Measurements from ENCODE around the gene ANGPTL4. TPM values are rescaled to one million over a fixed set of nuclear protein-coding genes. Genes with fewer than 3 reads are reported as not detected.

Gene ANGPTL4
- total and polyA plus RNA-seq, 9 of the 15 experiments (the other 6 are each of a cell fraction or from before 2014, with no cell fraction given), result 0.05 to 0.77 (median 0.22) TPM; not detected in 4

DNA sequence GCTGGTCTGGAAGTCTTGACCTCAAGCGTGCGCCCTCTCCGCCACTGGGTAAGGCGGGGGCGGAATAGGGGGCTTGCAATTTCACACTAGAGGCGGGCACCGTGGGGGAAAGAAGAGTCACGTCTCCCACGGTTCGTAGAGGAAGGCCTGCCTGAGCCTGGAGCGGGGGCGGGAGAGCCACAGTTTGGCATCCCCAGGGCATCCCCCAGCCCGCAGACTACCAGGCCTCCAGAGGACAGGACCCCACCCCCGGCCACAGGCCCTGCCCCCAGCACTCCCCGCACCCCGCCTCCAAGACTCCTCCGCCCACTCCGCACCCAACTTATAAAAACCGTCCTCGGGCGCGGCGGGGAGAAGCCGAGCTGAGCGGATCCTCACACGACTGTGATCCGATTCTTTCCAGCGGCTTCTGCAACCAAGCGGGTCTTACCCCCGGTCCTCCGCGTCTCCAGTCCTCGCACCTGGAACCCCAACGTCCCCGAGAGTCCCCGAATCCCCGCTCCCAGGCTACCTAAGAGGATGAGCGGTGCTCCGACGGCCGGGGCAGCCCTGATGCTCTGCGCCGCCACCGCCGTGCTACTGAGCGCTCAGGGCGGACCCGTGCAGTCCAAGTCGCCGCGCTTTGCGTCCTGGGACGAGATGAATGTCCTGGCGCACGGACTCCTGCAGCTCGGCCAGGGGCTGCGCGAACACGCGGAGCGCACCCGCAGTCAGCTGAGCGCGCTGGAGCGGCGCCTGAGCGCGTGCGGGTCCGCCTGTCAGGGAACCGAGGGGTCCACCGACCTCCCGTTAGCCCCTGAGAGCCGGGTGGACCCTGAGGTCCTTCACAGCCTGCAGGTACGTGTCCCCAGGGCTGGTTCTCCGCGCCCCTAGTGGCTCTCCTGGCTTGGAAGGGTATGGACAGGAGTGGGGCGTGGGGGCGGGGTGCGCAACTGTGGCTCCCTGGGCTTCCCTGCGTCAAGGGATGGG, at the start of gene ANGPTL4 (continued):
- TF ChIP-seq, protein P1, sequence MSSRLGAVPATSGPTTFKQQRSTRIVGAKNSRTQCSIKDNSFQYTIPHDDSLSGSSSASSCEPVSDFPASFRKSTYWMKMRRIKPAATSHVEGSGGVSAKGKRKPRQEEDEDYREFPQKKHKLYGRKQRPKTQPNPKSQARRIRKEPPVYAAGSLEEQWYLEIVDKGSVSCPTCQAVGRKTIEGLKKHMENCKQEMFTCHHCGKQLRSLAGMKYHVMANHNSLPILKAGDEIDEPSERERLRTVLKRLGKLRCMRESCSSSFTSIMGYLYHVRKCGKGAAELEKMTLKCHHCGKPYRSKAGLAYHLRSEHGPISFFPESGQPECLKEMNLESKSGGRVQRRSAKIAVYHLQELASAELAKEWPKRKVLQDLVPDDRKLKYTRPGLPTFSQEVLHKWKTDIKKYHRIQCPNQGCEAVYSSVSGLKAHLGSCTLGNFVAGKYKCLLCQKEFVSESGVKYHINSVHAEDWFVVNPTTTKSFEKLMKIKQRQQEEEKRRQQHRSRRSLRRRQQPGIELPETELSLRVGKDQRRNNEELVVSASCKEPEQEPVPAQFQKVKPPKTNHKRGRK (tag; IDR thresholded peaks at IDR 0.05), result no peak
- TF ChIP-seq MTA3 (IDR thresholded peaks at IDR 0.05; ENCODE audit: borderline replicate concordance), result peak; percentile 48; the same call in 1 of the 2 replicates
- no peak for TF ChIP-seq ZNF79 (CRISPR knock-in tag; IDR thresholded peaks at IDR 0.05; ENCODE audit: low read depth)
- TF ChIP-seq, protein P2, sequence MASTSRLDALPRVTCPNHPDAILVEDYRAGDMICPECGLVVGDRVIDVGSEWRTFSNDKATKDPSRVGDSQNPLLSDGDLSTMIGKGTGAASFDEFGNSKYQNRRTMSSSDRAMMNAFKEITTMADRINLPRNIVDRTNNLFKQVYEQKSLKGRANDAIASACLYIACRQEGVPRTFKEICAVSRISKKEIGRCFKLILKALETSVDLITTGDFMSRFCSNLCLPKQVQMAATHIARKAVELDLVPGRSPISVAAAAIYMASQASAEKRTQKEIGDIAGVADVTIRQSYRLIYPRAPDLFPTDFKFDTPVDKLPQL (IDR thresholded peaks at IDR 0.05; ENCODE audit: extremely low read depth, insufficient read length), result no peak
- no peak for TF ChIP-seq PHB (CRISPR knock-in tag; IDR thresholded peaks at IDR 0.05)
- TF ChIP-seq MTF1 (CRISPR knock-in tag; IDR thresholded peaks at IDR 0.05; ENCODE audit: borderline replicate concordance), result no peak
- TF ChIP-seq CTBP1 (IDR thresholded peaks at IDR 0.05; ENCODE audit: borderline replicate concordance), result peak; percentile 52; the same call in 1 of the 2 replicates
- TF ChIP-seq, protein P3, sequence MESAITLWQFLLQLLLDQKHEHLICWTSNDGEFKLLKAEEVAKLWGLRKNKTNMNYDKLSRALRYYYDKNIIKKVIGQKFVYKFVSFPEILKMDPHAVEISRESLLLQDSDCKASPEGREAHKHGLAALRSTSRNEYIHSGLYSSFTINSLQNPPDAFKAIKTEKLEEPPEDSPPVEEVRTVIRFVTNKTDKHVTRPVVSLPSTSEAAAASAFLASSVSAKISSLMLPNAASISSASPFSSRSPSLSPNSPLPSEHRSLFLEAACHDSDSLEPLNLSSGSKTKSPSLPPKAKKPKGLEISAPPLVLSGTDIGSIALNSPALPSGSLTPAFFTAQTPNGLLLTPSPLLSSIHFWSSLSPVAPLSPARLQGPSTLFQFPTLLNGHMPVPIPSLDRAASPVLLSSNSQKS (CRISPR knock-in tag; IDR thresholded peaks at IDR 0.05), result no peak
- TF ChIP-seq TEAD4 (IDR thresholded peaks at IDR 0.05; ENCODE audit: low read length), result no peak
- no peak for TF ChIP-seq TEAD4 (CRISPR knock-in tag; IDR thresholded peaks at IDR 0.05; ENCODE audit: borderline replicate concordance)
- TF ChIP-seq, protein P4, sequence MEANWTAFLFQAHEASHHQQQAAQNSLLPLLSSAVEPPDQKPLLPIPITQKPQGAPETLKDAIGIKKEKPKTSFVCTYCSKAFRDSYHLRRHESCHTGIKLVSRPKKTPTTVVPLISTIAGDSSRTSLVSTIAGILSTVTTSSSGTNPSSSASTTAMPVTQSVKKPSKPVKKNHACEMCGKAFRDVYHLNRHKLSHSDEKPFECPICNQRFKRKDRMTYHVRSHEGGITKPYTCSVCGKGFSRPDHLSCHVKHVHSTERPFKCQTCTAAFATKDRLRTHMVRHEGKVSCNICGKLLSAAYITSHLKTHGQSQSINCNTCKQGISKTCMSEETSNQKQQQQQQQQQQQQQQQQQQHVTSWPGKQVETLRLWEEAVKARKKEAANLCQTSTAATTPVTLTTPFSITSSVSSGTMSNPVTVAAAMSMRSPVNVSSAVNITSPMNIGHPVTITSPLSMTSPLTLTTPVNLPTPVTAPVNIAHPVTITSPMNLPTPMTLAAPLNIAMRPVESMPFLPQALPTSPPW (CRISPR knock-in tag; IDR thresholded peaks at IDR 0.05), result peak; percentile 27; the same call in 1 of the 2 replicates
- TF ChIP-seq CBFB (CRISPR knock-in tag; IDR thresholded peaks at IDR 0.05), result no peak
- TF ChIP-seq, protein P5, sequence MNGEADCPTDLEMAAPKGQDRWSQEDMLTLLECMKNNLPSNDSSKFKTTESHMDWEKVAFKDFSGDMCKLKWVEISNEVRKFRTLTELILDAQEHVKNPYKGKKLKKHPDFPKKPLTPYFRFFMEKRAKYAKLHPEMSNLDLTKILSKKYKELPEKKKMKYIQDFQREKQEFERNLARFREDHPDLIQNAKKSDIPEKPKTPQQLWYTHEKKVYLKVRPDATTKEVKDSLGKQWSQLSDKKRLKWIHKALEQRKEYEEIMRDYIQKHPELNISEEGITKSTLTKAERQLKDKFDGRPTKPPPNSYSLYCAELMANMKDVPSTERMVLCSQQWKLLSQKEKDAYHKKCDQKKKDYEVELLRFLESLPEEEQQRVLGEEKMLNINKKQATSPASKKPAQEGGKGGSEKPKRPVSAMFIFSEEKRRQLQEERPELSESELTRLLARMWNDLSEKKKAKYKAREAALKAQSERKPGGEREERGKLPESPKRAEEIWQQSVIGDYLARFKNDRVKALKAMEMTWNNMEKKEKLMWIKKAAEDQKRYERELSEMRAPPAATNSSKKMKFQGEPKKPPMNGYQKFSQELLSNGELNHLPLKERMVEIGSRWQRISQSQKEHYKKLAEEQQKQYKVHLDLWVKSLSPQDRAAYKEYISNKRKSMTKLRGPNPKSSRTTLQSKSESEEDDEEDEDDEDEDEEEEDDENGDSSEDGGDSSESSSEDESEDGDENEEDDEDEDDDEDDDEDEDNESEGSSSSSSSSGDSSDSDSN (IDR thresholded peaks at IDR 0.05; ENCODE audit: borderline replicate concordance in 1 of 2, low read depth in 2 of 2, low read length in 2 of 2), result 0 out of 4 replicates have a peak, but pooled peaks of 1 of the 2 experiments have one; percentile 52
- TF ChIP-seq SIN3A (IDR thresholded peaks at IDR 0.05; ENCODE audit: borderline replicate concordance in 2 of 2, control insufficient read depth in 1 of 2, low read depth in 2 of 2, low read length in 2 of 2), result no peak
- TF ChIP-seq, protein P6, sequence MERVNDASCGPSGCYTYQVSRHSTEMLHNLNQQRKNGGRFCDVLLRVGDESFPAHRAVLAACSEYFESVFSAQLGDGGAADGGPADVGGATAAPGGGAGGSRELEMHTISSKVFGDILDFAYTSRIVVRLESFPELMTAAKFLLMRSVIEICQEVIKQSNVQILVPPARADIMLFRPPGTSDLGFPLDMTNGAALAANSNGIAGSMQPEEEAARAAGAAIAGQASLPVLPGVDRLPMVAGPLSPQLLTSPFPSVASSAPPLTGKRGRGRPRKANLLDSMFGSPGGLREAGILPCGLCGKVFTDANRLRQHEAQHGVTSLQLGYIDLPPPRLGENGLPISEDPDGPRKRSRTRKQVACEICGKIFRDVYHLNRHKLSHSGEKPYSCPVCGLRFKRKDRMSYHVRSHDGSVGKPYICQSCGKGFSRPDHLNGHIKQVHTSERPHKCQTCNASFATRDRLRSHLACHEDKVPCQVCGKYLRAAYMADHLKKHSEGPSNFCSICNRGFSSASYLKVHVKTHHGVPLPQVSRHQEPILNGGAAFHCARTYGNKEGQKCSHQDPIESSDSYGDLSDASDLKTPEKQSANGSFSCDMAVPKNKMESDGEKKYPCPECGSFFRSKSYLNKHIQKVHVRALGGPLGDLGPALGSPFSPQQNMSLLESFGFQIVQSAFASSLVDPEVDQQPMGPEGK (CRISPR knock-in tag; IDR thresholded peaks at IDR 0.05; ENCODE audit: borderline replicate concordance), result no peak
